SK-N-SH (cell line): ENCODE results near the gene MAP2K5. TPM values are rescaled to one million over a fixed set of nuclear protein-coding genes. Genes with fewer than 3 reads are reported as not detected.

Experiments
- CTCF ChIA-PET: fragments of 300-600, 350-600 bp; formaldehyde crosslinking; extraction: SDS; loops from one replicate; lab custom pipeline; 2021; lab: Yijun Ruan, JAX
- POLR2A ChIA-PET: fragments of 350-600 bp; sonication (Branson Sonifier 250); formaldehyde crosslinking; extraction: SDS; loops from one replicate; lab custom pipeline; 2020; ENCODE audit warnings: antibody characterized with exemption, inconsistent platforms; lab: Yijun Ruan, JAX
- DNase-seq: peaks from one replicate; pipeline ENCODE4 v3.0.0; 2012
- H2AFZ ChIP-seq: fragments of 200-600 bp; sonication (generic); 2 replicates; pipeline ENCODE4 v1.8.1; 2016; ENCODE audit warnings: antibody characterized with exemption, mild to moderate bottlenecking, low read depth
- H3F3A ChIP-seq: fragments of 200-600 bp; sonication (generic); replicated peaks from 2 replicates; pipeline ENCODE3; 2016; ENCODE audit warnings: antibody characterized with exemption, mild to moderate bottlenecking; ENCODE audit not compliant: insufficient read depth
- H3K27ac ChIP-seq, 2 experiments: fragments of 200-500 bp in 1 of 2; fragments of 200-600 bp in 1 of 2; sonication (Bioruptor generic) in 1 of 2; sonication (generic), shearing (Covaris generic) in 1 of 2; 2 replicates each; pipeline versions ENCODE4 v1.5.1 to v1.6.1; 2014 to 2016; ENCODE audit warnings: low read depth in 2 of 2, inconsistent platforms in 1 of 2, low read length in 1 of 2, mild to moderate bottlenecking in 1 of 2, mixed read lengths in 1 of 2
- H3K27me3 ChIP-seq: fragments of 200-600 bp; sonication (generic), shearing (Covaris generic); 2 replicates; pipeline ENCODE4 v1.6.1; 2016; ENCODE audit warnings: mixed run types; ENCODE audit not compliant: insufficient read depth
- H3K36me3 ChIP-seq, 2 experiments: fragments of 200-500 bp in 1 of 2; fragments of 200-600 bp in 1 of 2; sonication (Bioruptor generic) in 1 of 2; sonication (generic) in 1 of 2; replicated peaks in 1 of 2; 2 replicates each; pipeline versions ENCODE3 to v1.5.1; 2014 to 2016; ENCODE audit warnings: low read length in 1 of 2, mild to moderate bottlenecking in 1 of 2; ENCODE audit not compliant: insufficient read depth in 2 of 2, control insufficient read depth in 1 of 2
- H3K4me1 ChIP-seq, 2 experiments: fragments of 200-500 bp in 1 of 2; fragments of 200-600 bp in 1 of 2; sonication (Bioruptor generic) in 1 of 2; sonication (generic), shearing (Covaris generic) in 1 of 2; 2 replicates each; pipeline versions ENCODE4 v1.5.1 to v1.6.1; 2014 to 2016; ENCODE audit warnings: low read depth in 1 of 2, low read length in 1 of 2, mixed run types in 1 of 2; ENCODE audit not compliant: insufficient read depth in 2 of 2, control insufficient read depth in 1 of 2
- H3K4me2 ChIP-seq: fragments of 200-600 bp; sonication (generic), shearing (Covaris generic); 2 replicates; pipeline ENCODE4 v1.6.1; 2017; ENCODE audit warnings: mixed run types
- H3K4me3 ChIP-seq, 2 experiments: fragments of 200-500 bp in 1 of 2; fragments of 200-600 bp in 1 of 2; sonication (Bioruptor generic) in 1 of 2; sonication (generic), shearing (Covaris generic) in 1 of 2; 2 replicates each; pipeline versions ENCODE4 v1.5.1 to v1.8.1; 2014 to 2016; ENCODE audit warnings: low read depth in 2 of 2, inconsistent platforms in 1 of 2, low read length in 1 of 2, mild to moderate bottlenecking in 1 of 2, mixed read lengths in 1 of 2, moderate library complexity in 1 of 2
- H3K79me2 ChIP-seq: fragments of 200-600 bp; sonication (generic); 2 replicates; pipeline ENCODE4 v1.8.1; 2017; ENCODE audit warnings: mild to moderate bottlenecking; ENCODE audit not compliant: insufficient read depth
- H3K9ac ChIP-seq: fragments of 200-600 bp; sonication (generic); 2 replicates; pipeline ENCODE4 v1.6.1; 2017; ENCODE audit warnings: mixed run types
- H3K9me2 ChIP-seq: fragments of 200-600 bp; sonication (generic); 2 replicates; pipeline ENCODE4 v1.6.1; 2017; ENCODE audit warnings: mixed run types
- H3K9me3 ChIP-seq: fragments of 200-600 bp; sonication (generic); 2 replicates; pipeline ENCODE4 v1.6.1; 2017; ENCODE audit warnings: mixed run types, mild to moderate bottlenecking, moderate library complexity
- H4K20me1 ChIP-seq: fragments of 200-600 bp; sonication (generic); 2 replicates; pipeline ENCODE4 v1.6.1; 2017; ENCODE audit warnings: mild to moderate bottlenecking, mixed run types; ENCODE audit not compliant: insufficient read depth
- FOSL2 ChIP-seq: IDR thresholded peaks from 2 replicates; pipeline ENCODE4 v1.4.0; 2012; ENCODE audit warnings: low read depth, mild to moderate bottlenecking, moderate library complexity, borderline replicate concordance
- FOXJ3 ChIP-seq: sonication (generic); formaldehyde crosslinking; IDR thresholded peaks from 2 replicates; pipeline ENCODE4 v1.5.1; 2020; ENCODE audit warnings: mild to moderate bottlenecking, missing genetic modification reagents
- GABPA ChIP-seq: IDR thresholded peaks from 2 replicates; pipeline ENCODE4 v1.4.0; 2012; ENCODE audit warnings: low read depth, mild to moderate bottlenecking
- IRF3 ChIP-seq: fragments of 150-350 bp; IDR thresholded peaks from 2 replicates; pipeline ENCODE4 v1.6.1; 2016; ENCODE audit warnings: mild to moderate bottlenecking, low read depth, low read length
- JUND ChIP-seq: IDR thresholded peaks from 2 replicates; pipeline ENCODE4 v1.4.0; 2012
- MXI1 ChIP-seq: IDR thresholded peaks from 2 replicates; pipeline ENCODE4 v1.6.1; 2012; ENCODE audit warnings: mild to moderate bottlenecking, low read depth, low read length, improper control_type of control experiment
- NFIC ChIP-seq: IDR thresholded peaks from 2 replicates; pipeline ENCODE4 v1.4.0; 2012; ENCODE audit warnings: borderline replicate concordance
- NRF1 ChIP-seq: IDR thresholded peaks from 2 replicates; pipeline ENCODE4 v1.6.1; 2012; ENCODE audit warnings: low read depth, mild to moderate bottlenecking, low read length
- PBX3 ChIP-seq: IDR thresholded peaks from 2 replicates; pipeline ENCODE4; 2012
- RAD21 ChIP-seq: IDR thresholded peaks from 2 replicates; pipeline ENCODE4 v1.6.1; 2012; ENCODE audit warnings: mild to moderate bottlenecking, low read length
- RCOR1 ChIP-seq: fragments of 150-350 bp; IDR thresholded peaks from 2 replicates; pipeline ENCODE4 v1.6.1; 2017; ENCODE audit warnings: antibody characterized with exemption, low read length
- RFX5 ChIP-seq: IDR thresholded peaks from 2 replicates; pipeline ENCODE4 v1.6.1; 2012; ENCODE audit warnings: mild to moderate bottlenecking, improper control_type of control experiment, low read length
- SMC3 ChIP-seq: IDR thresholded peaks from 2 replicates; pipeline ENCODE4 v1.6.1; 2012; ENCODE audit warnings: low read depth, low read length, improper control_type of control experiment
- TCF12 ChIP-seq: IDR thresholded peaks from 2 replicates; pipeline ENCODE4 v1.4.0; 2012
- YY1 ChIP-seq: IDR thresholded peaks from 2 replicates; pipeline ENCODE4 v1.4.0; 2012; ENCODE audit warnings: low read depth, mild to moderate bottlenecking
- ZBTB33 ChIP-seq: IDR thresholded peaks from 2 replicates; pipeline ENCODE4 v1.4.0; 2012; ENCODE audit warnings: low read depth, borderline replicate concordance
- WGBS: methylation state at CpG from one replicate; pipeline ENCODE4 v1.1.6; 2017; ENCODE audit warnings: low lambda C conversion rate; 5-methylcytosine and 5-hydroxymethylcytosine counted together
- polyA plus RNA-seq, 3 experiments: library from polyadenylated mRNA; depleted of rRNA; stranded (reverse); fragments of >200 nt; gene quantifications; 2 replicates each; pipeline ENCODE4 v1.2.3, GENCODE V29; 2012

MAP2K5 gene
- polyA plus RNA-seq, 1 of the 3 experiments (the other 2 are of a cell fraction), result 6.2 TPM

- TF ChIP-seq NRF1 (no peak), RFX5 (no peak), GABPA (no peak)
Observed at GRCh38 chr15:67608638-67608959, 66.1 kb downstream of the MAP2K5 start (continued).

- Histone ChIP-seq H3K4me2 (no peak overlapping the region), H2AFZ (no peak overlapping the region), H3K36me3 (peaks cover 0 to 13% of the 10 kb centered on the region in 2 experiments), H3K9me2 (no peaks in the 10 kb centered on the region), H3K4me1 (no peaks in the 10 kb centered on the region; a peak in 1 of 4 replicates), H3K27ac (no peak overlapping the region), H3K4me3 (no peak overlapping the region), H4K20me1 (no peaks in the 10 kb centered on the region), H3K9ac (no peak overlapping the region), H3K79me2 (no peaks in the 10 kb centered on the region), H3K27me3 (no peaks in the 10 kb centered on the region), H3F3A (no peaks in the 10 kb centered on the region), H3K9me3 (no peaks in the 10 kb centered on the region)
- ChIA-PET CTCF (interaction anchor here (1.0 to 1.4 kb wide), 2 partner anchors 9 to 13 kb away, joined by 3 to 4 read pairs; no protein-coding TSS in a partner anchor), POLR2A (no interaction called here)
- 84% methylated on average over 6 of the region's 6 CpGs for WGBS
- no peak for DNase-seq
- TF ChIP-seq RCOR1 (no peak), RFX5 (no peak), JUND (no peak), IRF3 (no peak), YY1 (no peak)
Observed at GRCh38 chr15:67611370-67612369, 69.2 kb downstream of the MAP2K5 start.

GRCh38 chr15:67613211-67613610 lies 70.7 kb downstream of the MAP2K5 start:
- H3K4me1 ChIP-seq, result peaks cover 0 to 7% of the 10 kb centered on the region in 2 experiments; a peak in 2 of 4 replicates
- no peaks in the 10 kb centered on the region for H3F3A ChIP-seq
- H4K20me1 ChIP-seq, result no peaks in the 10 kb centered on the region
- H3K27ac ChIP-seq, result no peak overlapping the region
- H3K27me3 ChIP-seq, result no peaks in the 10 kb centered on the region
- DNase-seq, result no peak
- peaks cover 0 to 11% of the 10 kb centered on the region in 2 experiments for H3K36me3 ChIP-seq
- H3K9me2 ChIP-seq, result no peaks in the 10 kb centered on the region
- H3K4me2 ChIP-seq, result no peak overlapping the region
- ChIA-PET CTCF (interaction anchor here (1.1 to 1.8 kb wide), 4 partner anchors 11 to 93 kb away, joined by 3 to 6 read pairs (median 4); partner anchors contain the start of gene C15orf61), POLR2A (no interaction called here)
- no peak overlapping the region for H2AFZ ChIP-seq
- no peaks in the 10 kb centered on the region for H3K79me2 ChIP-seq
- 100% methylated on average over 1 of the region's 1 CpG for WGBS
- H3K9me3 ChIP-seq, result no peaks in the 10 kb centered on the region
- no peak overlapping the region for H3K9ac ChIP-seq
- H3K4me3 ChIP-seq, result no peak overlapping the region
- no peak for TF ChIP-seq TCF12
- no peak for TF ChIP-seq PBX3
- TF ChIP-seq MXI1, result no peak
- TF ChIP-seq FOSL2, result no peak
- no peak for TF ChIP-seq SMC3
- no peak for TF ChIP-seq FOXJ3 (CRISPR knock-in tag)
- no peak for TF ChIP-seq NRF1
- TF ChIP-seq RAD21, result no peak
- no peak for TF ChIP-seq NFIC
- no peak for TF ChIP-seq ZBTB33
- no peak for TF ChIP-seq IRF3
